ENCODE results near the gene GPR78. TPM values are rescaled to one million over a fixed set of nuclear protein-coding genes. Genes with fewer than 3 reads are reported as not detected.

Gene GPR78
- total and polyA plus RNA-seq, 2 of the 8 experiments (the other 6 are each of a cell fraction or from before 2014, with no cell fraction given), result 1.0 to 3.0 TPM

DNA sequence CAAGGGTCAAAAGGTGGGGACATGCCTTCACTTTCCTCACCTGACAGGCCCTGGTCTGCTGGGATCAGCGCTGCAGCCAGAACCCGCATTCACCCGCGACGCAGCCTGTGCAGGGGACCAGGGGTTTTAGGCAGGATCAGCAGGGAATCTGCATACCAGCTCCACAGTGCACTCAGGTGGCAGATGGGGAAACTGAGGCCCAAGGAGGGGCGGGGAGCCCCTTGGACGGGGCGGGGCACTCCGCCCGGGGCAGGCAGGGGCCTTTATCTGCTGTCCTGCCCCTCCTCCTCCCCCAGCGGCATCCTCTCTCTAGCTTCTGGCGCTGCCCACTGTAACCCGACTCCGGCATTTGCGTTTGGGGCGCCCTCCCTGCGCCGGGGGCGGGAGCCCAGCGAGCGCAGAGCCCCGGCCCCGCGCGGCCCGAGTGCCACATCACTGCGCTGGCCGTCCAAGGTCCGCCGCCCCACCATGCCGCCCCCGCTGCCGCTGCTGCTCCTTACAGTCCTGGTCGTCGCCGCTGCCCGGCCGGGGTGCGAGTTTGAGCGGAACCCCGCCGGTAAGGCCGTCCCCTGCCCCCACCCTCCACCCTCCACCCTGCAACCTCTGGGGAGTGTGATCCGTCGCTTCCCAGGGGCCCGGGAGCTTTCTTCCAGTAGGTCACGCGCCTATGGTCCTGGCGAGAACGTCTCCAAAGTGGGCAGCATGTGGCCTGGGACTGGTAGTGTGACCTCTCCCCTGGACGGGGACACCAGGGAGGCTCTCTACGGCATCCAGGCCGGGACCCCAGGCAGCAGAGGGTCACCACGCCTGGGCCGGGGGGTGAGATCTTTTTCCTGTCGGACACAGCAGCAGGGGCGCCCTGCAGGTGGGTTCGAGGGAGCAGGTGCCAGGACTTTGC, 12.4 kb downstream of the GPR78 start, which contains the start of gene CPZ (continued):
- no peak for TF ChIP-seq CHD2 (IDR thresholded peaks at IDR 0.05; ENCODE audit: low read length)
- no peak for TF ChIP-seq SRF (IDR thresholded peaks at IDR 0.05; ENCODE audit: low read depth, low read length)
- TF ChIP-seq CREB1 (IDR thresholded peaks at IDR 0.05), result 0 out of 2 replicates have a peak, but pooled peaks have one; percentile 31
- TF ChIP-seq SIN3A (conservative IDR thresholded peaks at IDR 0.05 in 1 of 2, IDR thresholded peaks at IDR 0.05 in 1 of 2; ENCODE audit: low read depth in 1 of 2, low read length in 2 of 2), result no peak; a peak in 1 of 4 replicates
- no peak for TF ChIP-seq KDM5A (IDR thresholded peaks at IDR 0.05; ENCODE audit: low read length)
- TF ChIP-seq POU5F1 (IDR thresholded peaks at IDR 0.05; ENCODE audit: low read depth, low read length), result no peak
- TF ChIP-seq ZNF274 (IDR thresholded peaks at IDR 0.05; ENCODE audit: borderline replicate concordance, extremely low read depth, low read length), result no peak
- TF ChIP-seq JUND (IDR thresholded peaks at IDR 0.05; ENCODE audit: low read length), result no peak
- no peak for TF ChIP-seq EZH2 (IDR thresholded peaks at IDR 0.05; ENCODE audit: low read depth, low read length, severe bottlenecking)
- TF ChIP-seq, protein P1, sequence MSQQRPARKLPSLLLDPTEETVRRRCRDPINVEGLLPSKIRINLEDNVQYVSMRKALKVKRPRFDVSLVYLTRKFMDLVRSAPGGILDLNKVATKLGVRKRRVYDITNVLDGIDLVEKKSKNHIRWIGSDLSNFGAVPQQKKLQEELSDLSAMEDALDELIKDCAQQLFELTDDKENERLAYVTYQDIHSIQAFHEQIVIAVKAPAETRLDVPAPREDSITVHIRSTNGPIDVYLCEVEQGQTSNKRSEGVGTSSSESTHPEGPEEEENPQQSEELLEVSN (IDR thresholded peaks at IDR 0.05), result no peak
- TF ChIP-seq YY1 (IDR thresholded peaks at IDR 0.05; ENCODE audit: low read depth, low read length), result no peak
- no peak for TF ChIP-seq POLR2A (IDR thresholded peaks at IDR 0.05; ENCODE audit: control extremely low read depth in 1 of 2, low read depth in 2 of 2, low read length in 2 of 2)
- no peak for TF ChIP-seq CTBP2 (IDR thresholded peaks at IDR 0.05; ENCODE audit: borderline replicate concordance, insufficient read depth, insufficient read length, low read length)
- TF ChIP-seq, protein P2, sequence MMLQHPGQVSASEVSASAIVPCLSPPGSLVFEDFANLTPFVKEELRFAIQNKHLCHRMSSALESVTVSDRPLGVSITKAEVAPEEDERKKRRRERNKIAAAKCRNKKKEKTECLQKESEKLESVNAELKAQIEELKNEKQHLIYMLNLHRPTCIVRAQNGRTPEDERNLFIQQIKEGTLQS (IDR thresholded peaks at IDR 0.05; ENCODE audit: insufficient read depth, low read depth, low read length), result no peak
- TF ChIP-seq RFX5 (IDR thresholded peaks at IDR 0.05; ENCODE audit: borderline replicate concordance, low read depth, low read length), result no peak
- TF ChIP-seq SUZ12 (IDR thresholded peaks at IDR 0.05; ENCODE audit: low read length), result no peak
- no peak for TF ChIP-seq FOSL1 (IDR thresholded peaks at IDR 0.05; ENCODE audit: insufficient read depth, low read depth, low read length)
- TF ChIP-seq CHD1 (IDR thresholded peaks at IDR 0.05; ENCODE audit: low read depth, low read length), result no peak
- TF ChIP-seq RXRA (IDR thresholded peaks at IDR 0.05; ENCODE audit: insufficient read depth, low read depth, low read length), result no peak
- no peak for TF ChIP-seq JUN (IDR thresholded peaks at IDR 0.05; ENCODE audit: low read depth, low read length)
- TF ChIP-seq, protein P3, sequence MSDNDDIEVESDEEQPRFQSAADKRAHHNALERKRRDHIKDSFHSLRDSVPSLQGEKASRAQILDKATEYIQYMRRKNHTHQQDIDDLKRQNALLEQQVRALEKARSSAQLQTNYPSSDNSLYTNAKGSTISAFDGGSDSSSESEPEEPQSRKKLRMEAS (IDR thresholded peaks at IDR 0.05), result no peak
- TF ChIP-seq CBX5 (IDR thresholded peaks at IDR 0.05; ENCODE audit: low read depth, low read length), result no peak
- no peak for TF ChIP-seq SP2 (IDR thresholded peaks at IDR 0.05; ENCODE audit: low read length)

Data from H1 (cell line).